Neural crest cell (in vitro differentiated cells): ENCODE measurements around the gene PTRH1. TPM values are rescaled to one million over a fixed set of nuclear protein-coding genes. Genes with fewer than 3 reads are reported as not detected.

Experiments used
- DNase-seq: peaks from one replicate; pipeline ENCODE4 v3.0.0; 2021; ENCODE audit warnings: low read depth, mixed read lengths, low spot score
- H3K27ac Mint-ChIP-seq: one replicate; pipeline ENCODE4 v1.8.0; 2021; ENCODE audit warnings: mild to moderate bottlenecking, mixed read lengths; ENCODE audit not compliant: unreplicated experiment
- H3K27me3 Mint-ChIP-seq: 2 replicates; pipeline ENCODE4 v1.8.0; 2021; ENCODE audit warnings: low read depth, mild to moderate bottlenecking, mixed read lengths
- H3K36me3 Mint-ChIP-seq: 2 replicates; pipeline ENCODE4 v1.8.0; 2021; ENCODE audit warnings: low read depth, mild to moderate bottlenecking, mixed read lengths
- H3K4me1 Mint-ChIP-seq: 2 replicates; pipeline ENCODE4 v1.8.0; 2021; ENCODE audit warnings: mixed read lengths
- H3K4me3 Mint-ChIP-seq: one replicate; pipeline ENCODE4 v1.8.0; 2021; ENCODE audit warnings: mild to moderate bottlenecking, mixed read lengths
- H3K9me3 Mint-ChIP-seq: 2 replicates; pipeline ENCODE4 v1.8.0; 2021; ENCODE audit warnings: mixed read lengths
- total RNA-seq: library from RNA; stranded (reverse); gene quantifications from 2 replicates; pipeline ENCODE4 v1.2.1, GENCODE V29; 2021
- TF ChIP-seq, protein P1 (sequence below): fragments of 200-600 bp; sonication (generic); conservative IDR thresholded peaks from 2 replicates; pipeline ENCODE4 v1.5.0; 2021; ENCODE audit warnings: antibody characterized with exemption, mild to moderate bottlenecking

Gene PTRH1
- total RNA-seq, 1 donor from 2014 or later = 9.8 TPM

DNA sequence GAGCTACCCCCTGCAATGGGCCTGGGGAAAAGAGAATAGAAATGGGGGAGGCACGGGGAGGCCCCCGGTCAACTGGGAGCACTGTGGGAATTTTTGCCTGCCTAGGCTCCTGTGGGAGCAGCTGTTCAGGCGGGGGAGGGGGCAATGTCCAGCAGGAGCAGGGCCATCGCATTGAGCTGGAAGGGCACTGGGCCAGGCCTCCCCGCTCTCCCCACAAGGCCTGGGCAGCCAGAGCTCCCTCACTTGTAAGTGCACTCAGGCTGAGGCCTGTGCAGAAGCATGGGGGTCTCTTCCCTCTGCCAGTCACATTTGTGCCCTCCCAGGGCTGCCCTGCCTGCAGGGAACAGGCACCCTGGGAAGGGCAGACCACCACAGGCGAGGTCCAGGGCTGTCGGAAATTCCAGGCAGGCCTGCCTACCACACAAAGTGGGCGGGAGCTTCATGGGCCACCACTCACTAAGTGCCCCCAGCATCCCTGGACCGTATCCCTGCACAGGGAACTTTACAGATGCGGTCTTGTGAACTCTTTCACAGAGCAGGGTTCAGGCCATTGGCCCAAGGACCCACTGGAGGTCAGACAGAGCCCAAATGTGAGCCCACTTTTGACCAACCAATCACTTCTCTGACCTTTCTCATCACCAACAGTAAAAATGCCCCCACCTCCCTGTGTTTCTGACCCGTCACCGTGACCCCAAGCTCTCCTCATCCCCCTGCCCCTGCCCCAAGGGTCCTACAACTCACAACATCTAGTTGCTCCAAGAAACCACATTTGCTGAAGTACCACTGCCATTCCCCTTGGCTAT is 9.7 kb downstream of the PTRH1 start:
- DNase-seq = no peak
- Mint-ChIP-seq H3K4me1 (peaks cover 4% of the 10 kb centered on the region), H3K36me3 (no peaks in the 10 kb centered on the region), H3K27ac (peak overlapping the region; percentile 19), H3K4me3 (no peak overlapping the region), H3K27me3 (no peaks in the 10 kb centered on the region), H3K9me3 (peaks cover 2% of the 10 kb centered on the region)
- TF ChIP-seq, protein P1, sequence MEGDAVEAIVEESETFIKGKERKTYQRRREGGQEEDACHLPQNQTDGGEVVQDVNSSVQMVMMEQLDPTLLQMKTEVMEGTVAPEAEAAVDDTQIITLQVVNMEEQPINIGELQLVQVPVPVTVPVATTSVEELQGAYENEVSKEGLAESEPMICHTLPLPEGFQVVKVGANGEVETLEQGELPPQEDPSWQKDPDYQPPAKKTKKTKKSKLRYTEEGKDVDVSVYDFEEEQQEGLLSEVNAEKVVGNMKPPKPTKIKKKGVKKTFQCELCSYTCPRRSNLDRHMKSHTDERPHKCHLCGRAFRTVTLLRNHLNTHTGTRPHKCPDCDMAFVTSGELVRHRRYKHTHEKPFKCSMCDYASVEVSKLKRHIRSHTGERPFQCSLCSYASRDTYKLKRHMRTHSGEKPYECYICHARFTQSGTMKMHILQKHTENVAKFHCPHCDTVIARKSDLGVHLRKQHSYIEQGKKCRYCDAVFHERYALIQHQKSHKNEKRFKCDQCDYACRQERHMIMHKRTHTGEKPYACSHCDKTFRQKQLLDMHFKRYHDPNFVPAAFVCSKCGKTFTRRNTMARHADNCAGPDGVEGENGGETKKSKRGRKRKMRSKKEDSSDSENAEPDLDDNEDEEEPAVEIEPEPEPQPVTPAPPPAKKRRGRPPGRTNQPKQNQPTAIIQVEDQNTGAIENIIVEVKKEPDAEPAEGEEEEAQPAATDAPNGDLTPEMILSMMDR = no peak

DNA sequence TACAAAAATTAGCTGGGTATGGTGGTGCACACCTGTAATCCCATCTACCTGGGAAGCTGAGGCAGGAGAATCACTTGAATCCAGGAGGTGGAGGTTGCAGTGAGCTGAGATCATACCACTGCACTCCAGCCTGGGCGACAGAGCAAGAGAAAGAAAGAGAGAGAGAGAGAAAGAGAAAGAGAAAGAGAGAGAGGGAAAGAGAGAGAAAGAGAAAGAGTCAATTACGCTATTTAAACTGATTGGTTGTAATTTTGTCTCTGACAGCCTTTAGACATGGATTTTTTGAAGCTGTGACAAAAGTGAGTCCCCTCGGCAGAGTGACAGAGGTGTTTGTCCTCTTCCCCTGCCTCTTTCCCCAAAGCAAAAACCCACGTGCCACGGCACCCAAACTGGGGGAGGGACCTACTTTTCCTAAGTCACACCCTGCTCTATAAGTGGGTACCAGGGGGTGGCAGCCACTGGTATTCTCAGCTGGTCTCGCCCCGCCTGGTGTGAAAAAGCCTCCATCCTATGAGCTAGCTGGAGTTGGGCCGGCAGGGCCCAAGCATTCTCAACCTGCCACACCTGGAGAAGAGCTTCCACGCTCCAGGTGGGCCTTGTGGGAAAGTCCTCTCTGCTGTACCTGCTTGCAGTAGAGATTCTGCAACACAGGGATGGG is 12.0 kb downstream of the PTRH1 start:
- H3K27me3 Mint-ChIP-seq = no peaks in the 10 kb centered on the region

DNA sequence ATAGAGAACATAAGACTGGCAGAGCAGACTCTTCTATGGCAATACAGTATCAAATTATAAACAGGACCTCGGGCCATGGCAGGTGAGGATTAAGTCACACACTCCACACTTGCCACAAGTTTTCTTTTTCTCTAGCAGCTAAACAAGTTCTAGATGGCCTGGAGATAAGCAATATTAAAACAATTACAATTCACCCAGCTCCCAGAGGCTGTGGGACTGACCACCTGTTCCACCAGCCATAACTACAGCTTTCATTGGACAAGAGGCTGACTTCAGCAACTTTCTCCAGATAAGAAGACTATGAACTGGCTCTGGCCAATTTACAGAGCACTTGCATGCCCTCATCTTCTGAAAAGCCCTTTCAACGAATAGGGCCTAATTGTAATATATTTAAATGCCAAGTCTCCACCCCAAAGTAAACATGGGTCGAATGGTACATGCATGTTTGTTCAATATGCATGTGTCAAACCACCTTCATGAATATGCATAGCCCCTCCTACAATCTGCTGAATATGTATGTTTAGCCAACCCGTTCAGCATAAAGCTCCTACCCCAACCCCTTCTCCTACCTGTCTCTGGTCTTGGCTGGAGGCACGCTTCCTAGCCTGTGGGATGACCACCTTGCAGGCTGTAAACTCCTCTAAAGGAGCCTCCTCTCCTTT is 14.7 kb downstream of the PTRH1 start:
- Mint-ChIP-seq H3K27ac (no peak overlapping the region), H3K4me3 (peak overlapping the region; percentile 42)

More for the DNA sequence above, 12.0 kb downstream of the PTRH1 start:
- TF ChIP-seq, protein P1 = no peak
- H3K36me3 Mint-ChIP-seq = no peaks in the 10 kb centered on the region
- no peaks in the 10 kb centered on the region for H3K9me3 Mint-ChIP-seq
- no peak for DNase-seq
- H3K27ac Mint-ChIP-seq = no peak overlapping the region
- peaks cover 15% of the 10 kb centered on the region for H3K4me1 Mint-ChIP-seq
- H3K4me3 Mint-ChIP-seq = no peak overlapping the region

DNA sequence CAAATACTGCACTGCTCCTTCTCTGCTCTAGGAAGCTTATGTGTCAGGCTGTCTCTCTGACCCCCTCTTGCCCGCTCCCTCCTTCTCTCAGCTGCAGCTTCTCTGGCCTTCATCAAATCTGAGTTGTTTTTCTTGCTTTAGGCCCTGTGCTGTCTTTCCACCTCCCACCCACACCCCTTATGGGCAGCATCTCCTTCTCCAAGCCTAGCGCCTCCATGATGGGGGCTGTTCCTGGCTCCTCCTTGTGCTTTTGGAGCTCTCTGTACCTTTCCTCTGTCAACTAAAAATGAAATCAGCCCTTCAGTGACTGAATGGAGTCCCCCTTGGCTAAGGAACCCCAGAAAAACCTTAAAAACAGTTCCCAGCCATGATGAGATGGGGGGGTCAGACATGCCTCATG is 15.3 kb downstream of the PTRH1 start:
- peaks cover 16% of the 10 kb centered on the region for H3K4me1 Mint-ChIP-seq
- no peak overlapping the region for H3K27ac Mint-ChIP-seq
- TF ChIP-seq, protein P1 = no peak
- DNase-seq = no peak
- no peaks in the 10 kb centered on the region for H3K36me3 Mint-ChIP-seq
- H3K9me3 Mint-ChIP-seq = no peaks in the 10 kb centered on the region
- no peaks in the 10 kb centered on the region for H3K27me3 Mint-ChIP-seq
- peak overlapping the region; percentile 42 for H3K4me3 Mint-ChIP-seq

More for the DNA sequence above, 14.7 kb downstream of the PTRH1 start:
- DNase-seq = no peak
- Mint-ChIP-seq H3K9me3 (no peaks in the 10 kb centered on the region), H3K27me3 (no peaks in the 10 kb centered on the region), H3K4me1 (peaks cover 16% of the 10 kb centered on the region), H3K36me3 (no peaks in the 10 kb centered on the region)
- TF ChIP-seq, protein P1 = no peak

DNA sequence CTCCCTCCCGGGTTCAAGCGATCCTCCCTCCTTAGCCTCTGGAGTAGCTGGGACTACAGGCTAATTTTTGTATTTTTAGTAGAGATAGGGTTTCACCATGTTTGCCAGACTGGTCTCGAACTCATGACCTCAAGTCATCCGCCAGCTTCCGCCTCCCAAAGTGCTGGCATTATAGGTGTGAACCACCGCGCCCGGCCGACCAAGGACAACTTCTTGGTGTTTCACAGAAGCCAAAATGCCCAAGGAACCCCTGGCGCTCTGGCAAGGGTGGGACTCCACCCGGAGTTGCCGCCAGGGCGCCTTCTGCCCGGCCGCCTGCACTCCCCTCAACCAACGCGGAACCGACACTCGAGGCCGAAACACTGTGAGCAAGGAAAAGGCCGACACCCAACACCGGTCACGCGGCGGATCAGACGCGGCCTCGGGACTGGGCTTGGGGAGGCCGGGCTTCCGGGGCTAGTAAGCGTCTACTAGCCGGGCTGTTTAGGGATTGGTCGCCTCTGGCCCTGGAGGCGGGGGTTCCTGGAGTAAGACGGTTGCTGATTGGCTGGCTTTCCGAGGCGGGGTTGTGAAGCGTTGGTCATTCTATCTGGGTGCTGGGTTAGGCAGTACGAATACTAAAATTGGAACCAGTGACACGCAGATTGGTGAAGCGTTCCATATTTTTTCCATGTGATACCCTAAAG is 16.3 kb downstream of the PTRH1 start:
- Mint-ChIP-seq H3K27me3 (no peaks in the 10 kb centered on the region), H3K4me1 (peaks cover 16% of the 10 kb centered on the region), H3K27ac (no peak overlapping the region), H3K36me3 (no peaks in the 10 kb centered on the region), H3K4me3 (peak overlapping the region; percentile 63), H3K9me3 (no peaks in the 10 kb centered on the region)
- TF ChIP-seq, protein P1 = peak; percentile 39
- peak; percentile 87 for DNase-seq
